Measurements from ENCODE around the gene MICU2. TPM values are rescaled to one million over a fixed set of nuclear protein-coding genes. Genes with fewer than 3 reads are reported as not detected.

Gene MICU2
- total RNA-seq, 1 experiment from 2014 or later, result 24.2 TPM

GRCh38 chr13:21541980-21542379 lies 62.0 kb downstream of the MICU2 start:
- no peak for DNase-seq (ENCODE audit: low read depth, low spot score)
- H3K4me3 ChIP-seq (ENCODE audit: low read depth in 2 of 2, low read length in 2 of 2), result no peak overlapping the region
- no peaks in the 10 kb centered on the region for H3K36me3 ChIP-seq (ENCODE audit: control insufficient read depth, insufficient read depth, low read length)
- intact Hi-C loops (cut with micrococcal nuclease; ENCODE audit: unreplicated experiment) (no loop called here), in situ Hi-C loops (cut with HindIII; ENCODE audit: low pct_unique_long_range_greater_than_20kb, low sequenced_read_pairs) (no loop called here)
- H3K9me3 ChIP-seq (ENCODE audit: control insufficient read depth, insufficient read depth, low read depth, low read length), result no peaks in the 10 kb centered on the region
- no peak for ATAC-seq
- no TSS peak for BruUV-seq (replicated peaks)
- no peak overlapping the region; the same call in 1 of the 2 replicates for H3K27ac ChIP-seq (ENCODE audit: low read length)
- H3K4me1 ChIP-seq (ENCODE audit: control insufficient read depth, insufficient read depth, low read length), result no peaks in the 10 kb centered on the region; the same call in 1 of the 2 replicates
- TF ChIP-seq, protein P1, sequence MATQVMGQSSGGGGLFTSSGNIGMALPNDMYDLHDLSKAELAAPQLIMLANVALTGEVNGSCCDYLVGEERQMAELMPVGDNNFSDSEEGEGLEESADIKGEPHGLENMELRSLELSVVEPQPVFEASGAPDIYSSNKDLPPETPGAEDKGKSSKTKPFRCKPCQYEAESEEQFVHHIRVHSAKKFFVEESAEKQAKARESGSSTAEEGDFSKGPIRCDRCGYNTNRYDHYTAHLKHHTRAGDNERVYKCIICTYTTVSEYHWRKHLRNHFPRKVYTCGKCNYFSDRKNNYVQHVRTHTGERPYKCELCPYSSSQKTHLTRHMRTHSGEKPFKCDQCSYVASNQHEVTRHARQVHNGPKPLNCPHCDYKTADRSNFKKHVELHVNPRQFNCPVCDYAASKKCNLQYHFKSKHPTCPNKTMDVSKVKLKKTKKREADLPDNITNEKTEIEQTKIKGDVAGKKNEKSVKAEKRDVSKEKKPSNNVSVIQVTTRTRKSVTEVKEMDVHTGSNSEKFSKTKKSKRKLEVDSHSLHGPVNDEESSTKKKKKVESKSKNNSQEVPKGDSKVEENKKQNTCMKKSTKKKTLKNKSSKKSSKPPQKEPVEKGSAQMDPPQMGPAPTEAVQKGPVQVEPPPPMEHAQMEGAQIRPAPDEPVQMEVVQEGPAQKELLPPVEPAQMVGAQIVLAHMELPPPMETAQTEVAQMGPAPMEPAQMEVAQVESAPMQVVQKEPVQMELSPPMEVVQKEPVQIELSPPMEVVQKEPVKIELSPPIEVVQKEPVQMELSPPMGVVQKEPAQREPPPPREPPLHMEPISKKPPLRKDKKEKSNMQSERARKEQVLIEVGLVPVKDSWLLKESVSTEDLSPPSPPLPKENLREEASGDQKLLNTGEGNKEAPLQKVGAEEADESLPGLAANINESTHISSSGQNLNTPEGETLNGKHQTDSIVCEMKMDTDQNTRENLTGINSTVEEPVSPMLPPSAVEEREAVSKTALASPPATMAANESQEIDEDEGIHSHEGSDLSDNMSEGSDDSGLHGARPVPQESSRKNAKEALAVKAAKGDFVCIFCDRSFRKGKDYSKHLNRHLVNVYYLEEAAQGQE (IDR thresholded peaks at IDR 0.05; ENCODE audit: insufficient read depth in 1 of 2, low read depth in 2 of 2, low read length in 1 of 2), result no peak
- TF ChIP-seq, protein P2, sequence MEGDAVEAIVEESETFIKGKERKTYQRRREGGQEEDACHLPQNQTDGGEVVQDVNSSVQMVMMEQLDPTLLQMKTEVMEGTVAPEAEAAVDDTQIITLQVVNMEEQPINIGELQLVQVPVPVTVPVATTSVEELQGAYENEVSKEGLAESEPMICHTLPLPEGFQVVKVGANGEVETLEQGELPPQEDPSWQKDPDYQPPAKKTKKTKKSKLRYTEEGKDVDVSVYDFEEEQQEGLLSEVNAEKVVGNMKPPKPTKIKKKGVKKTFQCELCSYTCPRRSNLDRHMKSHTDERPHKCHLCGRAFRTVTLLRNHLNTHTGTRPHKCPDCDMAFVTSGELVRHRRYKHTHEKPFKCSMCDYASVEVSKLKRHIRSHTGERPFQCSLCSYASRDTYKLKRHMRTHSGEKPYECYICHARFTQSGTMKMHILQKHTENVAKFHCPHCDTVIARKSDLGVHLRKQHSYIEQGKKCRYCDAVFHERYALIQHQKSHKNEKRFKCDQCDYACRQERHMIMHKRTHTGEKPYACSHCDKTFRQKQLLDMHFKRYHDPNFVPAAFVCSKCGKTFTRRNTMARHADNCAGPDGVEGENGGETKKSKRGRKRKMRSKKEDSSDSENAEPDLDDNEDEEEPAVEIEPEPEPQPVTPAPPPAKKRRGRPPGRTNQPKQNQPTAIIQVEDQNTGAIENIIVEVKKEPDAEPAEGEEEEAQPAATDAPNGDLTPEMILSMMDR (IDR thresholded peaks at IDR 0.05), result no peak
- TF ChIP-seq SIN3A (IDR thresholded peaks at IDR 0.05; ENCODE audit: borderline replicate concordance, insufficient read depth, low read depth, low read length), result no peak
- no peak for TF ChIP-seq POLR2AphosphoS5 (IDR thresholded peaks at IDR 0.05; ENCODE audit: low read depth, low read length)
- TF ChIP-seq TCF7L2 (IDR thresholded peaks at IDR 0.05; ENCODE audit: low read depth, low read length), result no peak
- POLR2A ChIA-PET, result no interaction called here
- CTCF ChIA-PET, result no interaction called here
- H3K27me3 ChIP-seq (ENCODE audit: control insufficient read depth, insufficient read depth, low read length), result no peaks in the 10 kb centered on the region

- H3K4me3 ChIP-seq (ENCODE audit: low read depth in 2 of 2, low read length in 2 of 2), result no peak overlapping the region
- no TSS peak for BruUV-seq (replicated peaks)
- no peaks in the 10 kb centered on the region for H3K9me3 ChIP-seq (ENCODE audit: control insufficient read depth, insufficient read depth, low read depth, low read length)
- no peaks in the 10 kb centered on the region for H3K27me3 ChIP-seq (ENCODE audit: control insufficient read depth, insufficient read depth, low read length)
- no peak overlapping the region for H3K27ac ChIP-seq (ENCODE audit: low read length)
- intact Hi-C loops (cut with micrococcal nuclease; ENCODE audit: unreplicated experiment), result no loop called here
- ATAC-seq (no peak), DNase-seq (ENCODE audit: low read depth, low spot score) (no peak)
- in situ Hi-C loops (cut with HindIII; ENCODE audit: low pct_unique_long_range_greater_than_20kb, low sequenced_read_pairs), result no loop called here
- POLR2A ChIA-PET, result no interaction called here
- H3K36me3 ChIP-seq (ENCODE audit: control insufficient read depth, insufficient read depth, low read length), result no peaks in the 10 kb centered on the region
- no peaks in the 10 kb centered on the region; the same call in 1 of the 2 replicates for H3K4me1 ChIP-seq (ENCODE audit: control insufficient read depth, insufficient read depth, low read length)
- TF ChIP-seq, protein P1 (IDR thresholded peaks at IDR 0.05; ENCODE audit: insufficient read depth in 1 of 2, low read depth in 2 of 2, low read length in 1 of 2), result no peak
- TF ChIP-seq POLR2AphosphoS5 (IDR thresholded peaks at IDR 0.05; ENCODE audit: low read depth, low read length) (no peak), SIN3A (IDR thresholded peaks at IDR 0.05; ENCODE audit: borderline replicate concordance, insufficient read depth, low read depth, low read length) (no peak), TCF7L2 (IDR thresholded peaks at IDR 0.05; ENCODE audit: low read depth, low read length) (no peak)
- TF ChIP-seq, protein P2 (IDR thresholded peaks at IDR 0.05), result no peak
- CTCF ChIA-PET, result no interaction called here
Observed at GRCh38 chr13:21541271-21541670, 62.7 kb downstream of the MICU2 start.
